GM18507 (cell line): ENCODE measurements around the gene TAF3.

Experiments used
- DNase-seq: peaks from one replicate; pipeline ENCODE4 v3.0.0; 2011; ENCODE audit warnings: low read depth; ENCODE audit not compliant: insufficient read length; ENCODE audit errors: extremely low spot score
- FAIRE-seq: peaks from 2 replicates; lab custom pipeline; 2011; peaks lifted over from hg19 to GRCh38; lab: Jason Lieb, UNC

TAF3 gene

DNA sequence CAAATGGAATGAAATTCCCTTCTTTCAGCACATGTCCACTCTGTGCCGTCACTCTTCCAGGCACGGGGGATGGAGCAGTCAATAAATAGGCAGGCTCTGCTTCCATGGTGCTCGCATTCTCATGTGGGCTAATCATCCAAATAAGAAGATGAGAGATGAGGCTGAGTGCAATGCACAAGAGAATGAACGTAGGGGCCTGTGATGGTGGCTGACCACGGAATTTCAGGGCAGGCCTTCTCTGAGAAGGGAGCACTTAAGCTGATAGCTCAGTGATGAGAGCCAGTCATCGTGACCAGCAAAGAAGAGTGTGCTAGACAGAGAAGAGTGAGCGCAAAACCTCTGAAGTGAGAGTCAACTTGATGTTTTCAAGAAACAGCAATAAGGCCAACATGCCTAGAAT lies 47.9 kb downstream of the TAF3 start:
- DNase-seq (no peak), FAIRE-seq (no peak)

DNA sequence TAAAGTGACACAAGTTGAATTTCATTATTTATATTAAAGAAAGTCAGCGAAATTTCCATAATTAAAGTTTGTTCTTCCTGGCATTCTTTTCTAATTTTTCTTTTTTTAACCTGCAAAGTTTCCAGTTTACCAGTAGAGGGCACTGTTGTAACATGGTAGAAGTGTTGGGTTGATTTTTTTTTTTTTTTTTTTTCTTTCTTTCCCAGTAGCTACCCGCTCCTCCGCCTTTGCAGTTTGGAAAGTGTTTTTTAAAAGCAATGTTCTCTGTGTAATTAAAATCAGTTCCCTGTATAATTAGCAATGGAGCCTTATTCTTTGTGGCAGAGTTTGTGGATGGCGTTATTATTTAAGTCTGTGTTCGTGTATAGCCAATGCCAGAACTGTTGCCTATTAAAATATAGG lies 53.7 kb downstream of the TAF3 start:
- FAIRE-seq (peak; percentile 47), DNase-seq (no peak)

DNA sequence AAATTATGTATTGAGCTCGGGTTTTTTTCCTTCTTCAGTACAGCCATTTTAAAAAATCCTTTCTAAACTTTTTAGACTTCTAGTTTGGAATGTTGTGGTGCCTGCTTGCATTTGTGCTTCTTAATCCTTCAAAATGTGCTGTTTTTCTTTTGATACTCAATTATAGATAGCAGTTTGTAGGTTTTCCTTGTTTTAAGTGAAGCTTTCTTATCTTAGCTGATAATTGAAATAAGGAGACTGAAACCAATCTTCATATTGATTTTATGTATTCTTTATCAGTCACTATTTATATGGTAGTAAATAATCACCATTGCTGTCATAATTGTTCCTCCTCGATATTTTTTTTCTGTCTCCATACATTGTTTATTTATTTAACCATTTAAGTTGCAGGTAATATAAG lies 56.6 kb downstream of the TAF3 start:
- FAIRE-seq (no peak), DNase-seq (no peak)

DNA sequence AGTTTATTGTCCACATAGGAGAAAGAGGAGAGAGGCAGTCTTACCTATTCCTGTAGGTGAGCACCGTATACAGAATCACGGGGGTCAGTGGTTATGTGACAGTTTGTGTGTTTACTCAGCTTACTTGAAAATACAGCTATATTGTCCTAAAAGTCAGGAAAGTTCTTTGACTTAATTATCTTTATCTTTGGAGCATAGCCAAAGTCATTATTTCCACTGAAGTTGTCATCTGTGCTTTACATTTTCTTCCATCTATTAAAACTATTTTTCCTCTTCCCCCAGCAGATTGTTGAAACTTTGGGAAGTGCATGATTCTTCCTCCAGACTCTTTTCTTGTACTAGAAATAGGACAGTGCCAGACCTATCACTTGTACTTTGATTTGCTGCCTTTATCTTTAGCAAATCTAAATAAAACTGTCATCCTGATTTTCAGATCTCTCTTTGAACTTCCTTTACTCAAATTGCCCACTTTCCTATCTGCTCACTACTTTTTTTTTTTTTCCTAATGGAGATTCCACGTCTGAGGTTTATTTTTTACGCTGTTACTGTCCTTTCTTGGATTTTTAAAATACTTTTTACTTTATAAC lies 58.3 kb downstream of the TAF3 start:
- FAIRE-seq (no peak), DNase-seq (no peak)

DNA sequence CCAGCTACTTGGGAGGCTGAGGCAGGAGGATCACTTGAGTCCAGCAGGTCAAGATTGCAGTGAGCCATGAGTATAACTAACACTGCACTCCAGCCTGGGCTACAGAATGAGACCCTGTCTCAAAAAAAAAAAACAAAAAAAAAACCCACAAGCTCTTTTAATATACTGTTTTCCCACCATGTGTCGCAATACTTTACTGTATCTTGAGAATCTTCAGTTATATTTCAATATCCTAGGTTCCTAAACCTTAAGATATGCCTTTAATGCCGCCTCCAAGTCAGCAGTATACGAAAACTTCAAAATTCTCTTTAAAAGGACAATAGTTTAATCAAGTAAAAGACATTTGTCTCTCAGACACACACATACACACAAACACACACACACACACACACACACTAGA lies 62.8 kb downstream of the TAF3 start:
- no peak for FAIRE-seq

GRCh38 chr10:7886056-7886455 lies 67.8 kb downstream of the TAF3 start:
- FAIRE-seq (no peak), DNase-seq (no peak)

More for the DNA sequence above, 62.8 kb downstream of the TAF3 start:
- no peak for DNase-seq

- FAIRE-seq (no peak), DNase-seq (no peak)
Observed at GRCh38 chr10:7887174-7887816, 69.0 kb downstream of the TAF3 start.

DNA sequence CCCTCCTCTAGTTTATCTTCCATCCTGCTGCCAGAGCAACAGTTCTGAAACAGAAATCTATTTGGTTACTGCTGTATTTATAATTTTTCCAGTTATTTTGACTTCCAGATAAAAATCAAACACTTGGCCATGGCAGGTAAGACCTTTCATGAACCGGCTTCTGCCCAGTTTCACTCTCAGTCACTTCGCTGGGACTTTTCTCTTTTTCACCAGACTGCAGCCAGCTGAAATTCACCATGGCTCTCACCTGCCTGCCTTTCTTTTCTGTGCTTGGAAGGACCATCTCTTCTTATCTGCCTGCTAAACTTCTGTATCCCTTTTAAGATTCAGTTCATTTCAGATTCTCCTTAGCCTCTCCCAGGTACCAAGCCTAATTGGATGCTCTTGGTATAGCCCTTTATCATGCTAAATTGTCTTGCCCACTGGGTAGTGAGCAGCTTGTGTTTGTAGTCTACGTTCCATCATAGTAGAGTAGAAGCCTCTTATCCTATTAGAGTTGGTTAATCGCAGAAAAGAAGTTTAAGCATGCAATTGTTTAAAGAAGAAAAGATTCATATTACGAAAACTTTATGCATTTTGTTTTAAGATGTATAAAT lies 71.7 kb downstream of the TAF3 start:
- no peak for FAIRE-seq

GRCh38 chr10:7890781-7891180 lies 72.5 kb downstream of the TAF3 start:
- FAIRE-seq (no peak), DNase-seq (no peak)

More for the DNA sequence above, 71.7 kb downstream of the TAF3 start:
- no peak for DNase-seq

GRCh38 chr10:7891634-7892033 lies 73.3 kb downstream of the TAF3 start:
- no peak for FAIRE-seq
- no peak for DNase-seq

DNA sequence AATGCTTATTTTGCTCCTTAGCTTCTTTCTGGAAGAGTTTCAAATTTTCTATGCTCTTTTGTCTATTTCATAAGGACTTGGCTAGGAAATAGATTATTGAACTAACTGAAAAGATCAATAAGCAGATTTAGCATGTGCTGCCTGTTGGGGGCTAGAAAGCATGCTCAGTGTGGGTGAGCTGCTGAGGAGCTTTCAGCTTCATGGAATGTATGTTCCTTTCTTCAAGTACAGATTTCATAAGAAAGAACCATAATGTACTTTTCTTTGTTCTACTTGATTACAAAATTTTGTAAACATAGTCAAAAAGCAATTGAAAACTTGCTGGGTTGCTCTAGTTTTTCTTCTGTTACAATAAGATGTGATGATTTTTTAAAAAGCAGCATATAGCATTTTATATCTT lies 73.8 kb downstream of the TAF3 start:
- no peak for DNase-seq
- FAIRE-seq: no peak

DNA sequence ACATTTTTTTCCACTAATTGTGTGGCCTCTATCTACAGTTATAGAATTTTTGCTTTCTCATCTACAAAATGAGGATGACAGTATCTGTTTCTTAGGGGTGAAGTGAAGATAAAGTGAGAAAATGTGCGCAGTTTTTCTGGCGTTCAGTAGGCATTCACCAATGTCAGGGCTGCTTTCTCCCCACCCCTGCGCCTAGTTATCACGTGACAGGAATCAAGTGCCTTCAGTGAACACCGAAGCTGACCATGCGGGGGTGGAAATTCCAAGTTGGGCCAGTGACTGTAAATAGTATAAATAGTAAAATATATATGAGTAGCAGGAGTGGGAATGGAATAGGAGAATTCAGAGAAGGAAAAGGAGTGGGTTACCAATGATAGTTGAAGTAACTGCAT lies 77.4 kb downstream of the TAF3 start:
- FAIRE-seq: no peak

DNA sequence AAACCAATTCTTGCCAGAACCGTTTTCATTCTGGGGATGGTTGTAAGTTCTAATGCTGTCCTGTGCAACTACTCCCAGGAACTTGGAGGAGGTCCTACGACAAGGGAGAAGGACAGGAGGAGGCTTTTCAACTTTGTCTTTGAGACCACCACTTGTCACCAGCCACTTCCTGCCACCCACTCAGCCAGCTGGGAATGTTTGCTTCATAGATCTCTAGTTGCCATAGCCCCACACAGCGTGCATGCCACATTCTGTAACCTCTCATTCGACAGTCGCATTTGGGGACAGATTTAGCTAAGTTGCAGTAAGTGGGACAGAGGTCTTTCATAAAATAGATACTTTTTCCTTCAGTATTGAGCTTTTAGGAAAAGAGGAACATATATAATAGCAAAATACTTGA lies 78.0 kb downstream of the TAF3 start:
- FAIRE-seq (no peak), DNase-seq (no peak)

More for the DNA sequence above, 77.4 kb downstream of the TAF3 start:
- DNase-seq: no peak

DNA sequence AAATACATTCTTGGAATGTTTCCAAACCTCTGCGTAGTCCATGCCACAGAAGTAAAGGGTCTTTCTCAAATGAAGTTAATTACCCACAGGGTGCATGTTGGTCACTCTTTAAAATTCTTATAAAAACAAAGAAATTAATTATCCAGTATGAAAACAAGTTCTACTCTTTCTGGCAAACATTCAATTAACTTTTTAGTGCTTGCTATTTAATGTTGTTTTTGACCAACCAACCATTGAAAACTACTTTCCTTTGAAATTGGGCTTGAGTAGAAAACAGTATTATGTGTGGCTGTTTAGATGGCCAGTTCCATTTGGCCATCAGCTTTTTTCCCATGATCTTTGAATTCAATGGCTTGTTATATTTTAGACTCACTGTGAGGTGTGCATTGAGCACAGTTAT lies 83.0 kb downstream of the TAF3 start:
- FAIRE-seq: no peak

DNA sequence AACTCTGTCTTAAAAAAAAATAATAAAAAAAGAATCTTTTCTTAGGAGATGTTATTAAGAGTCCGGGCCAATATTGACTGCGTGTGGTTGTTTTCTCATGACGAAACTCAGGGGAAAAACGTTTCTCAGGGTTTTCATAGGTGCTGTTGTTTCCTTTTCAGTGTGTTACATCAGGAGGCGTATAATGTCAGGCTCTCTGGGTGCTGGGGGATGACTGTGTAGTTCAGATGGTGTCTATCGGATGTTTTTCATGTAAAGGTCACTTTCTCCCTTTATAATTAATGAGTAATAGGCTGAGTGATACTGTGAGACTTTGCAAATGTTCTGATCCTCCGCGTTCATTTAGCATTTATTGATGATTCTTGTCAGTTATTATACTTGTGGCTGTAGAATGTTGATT lies 84.1 kb downstream of the TAF3 start:
- no peak for FAIRE-seq
- DNase-seq: no peak

More for the DNA sequence above, 83.0 kb downstream of the TAF3 start:
- DNase-seq: no peak

- DNase-seq (no peak), FAIRE-seq (no peak)
Observed at GRCh38 chr10:7903851-7904250, 85.5 kb downstream of the TAF3 start.

DNA sequence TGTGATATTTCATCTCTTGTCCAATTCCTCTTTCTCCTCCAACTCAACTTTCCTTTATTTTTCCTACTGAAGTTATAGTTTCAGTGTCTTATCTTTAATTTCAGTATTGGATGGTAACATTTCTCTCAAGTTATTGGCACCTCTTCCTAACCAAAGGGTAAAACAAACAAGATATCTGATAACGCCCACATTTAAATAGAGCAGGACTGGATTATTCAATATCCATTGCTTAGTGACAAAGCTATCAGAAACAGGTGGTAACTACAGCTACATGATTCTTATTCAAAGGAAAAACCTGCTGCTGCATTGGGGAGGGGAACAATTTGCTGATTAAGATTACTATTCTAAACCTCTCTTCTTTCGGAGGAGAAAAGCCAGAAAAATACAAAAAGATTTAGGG lies 87.8 kb downstream of the TAF3 start:
- DNase-seq (no peak), FAIRE-seq (no peak)

- DNase-seq (no peak), FAIRE-seq (no peak)
Observed at GRCh38 chr10:7908541-7909210, 90.4 kb downstream of the TAF3 start.

DNA sequence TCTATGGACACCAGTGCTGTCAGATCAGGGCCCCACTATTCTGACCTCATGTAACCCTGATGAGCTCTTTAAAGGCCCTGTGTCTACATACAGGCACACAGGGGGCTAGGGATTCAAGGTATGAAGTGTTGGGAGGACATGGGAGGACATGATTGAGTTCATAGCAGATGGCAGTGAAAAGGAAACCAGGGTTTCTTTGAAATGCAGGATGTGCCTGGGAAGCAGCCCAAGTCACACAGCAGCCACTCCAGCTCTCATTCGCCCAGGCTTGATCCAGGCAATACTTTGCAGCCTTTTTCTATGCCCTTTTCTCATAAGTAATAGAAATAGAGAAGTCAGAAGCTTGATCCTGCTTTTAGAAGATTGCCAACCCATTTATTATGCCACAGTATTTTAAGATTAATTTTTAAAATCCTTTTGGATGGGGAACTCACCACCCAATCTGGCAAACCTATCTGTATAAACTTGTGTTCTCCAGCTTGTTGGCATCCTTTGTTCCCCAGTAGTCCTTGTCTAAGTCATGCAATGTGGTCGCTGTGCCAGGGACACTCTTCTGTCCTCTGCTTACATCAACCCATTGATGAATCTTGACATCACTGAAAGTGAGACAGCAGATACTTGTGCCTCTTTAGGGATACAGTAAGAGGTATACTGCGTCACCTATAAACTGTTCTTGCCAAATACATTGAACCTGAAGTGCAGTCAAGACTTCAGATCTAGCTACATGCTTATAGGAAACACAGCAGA lies 95.0 kb downstream of the TAF3 start:
- FAIRE-seq (no peak), DNase-seq (no peak)

DNA sequence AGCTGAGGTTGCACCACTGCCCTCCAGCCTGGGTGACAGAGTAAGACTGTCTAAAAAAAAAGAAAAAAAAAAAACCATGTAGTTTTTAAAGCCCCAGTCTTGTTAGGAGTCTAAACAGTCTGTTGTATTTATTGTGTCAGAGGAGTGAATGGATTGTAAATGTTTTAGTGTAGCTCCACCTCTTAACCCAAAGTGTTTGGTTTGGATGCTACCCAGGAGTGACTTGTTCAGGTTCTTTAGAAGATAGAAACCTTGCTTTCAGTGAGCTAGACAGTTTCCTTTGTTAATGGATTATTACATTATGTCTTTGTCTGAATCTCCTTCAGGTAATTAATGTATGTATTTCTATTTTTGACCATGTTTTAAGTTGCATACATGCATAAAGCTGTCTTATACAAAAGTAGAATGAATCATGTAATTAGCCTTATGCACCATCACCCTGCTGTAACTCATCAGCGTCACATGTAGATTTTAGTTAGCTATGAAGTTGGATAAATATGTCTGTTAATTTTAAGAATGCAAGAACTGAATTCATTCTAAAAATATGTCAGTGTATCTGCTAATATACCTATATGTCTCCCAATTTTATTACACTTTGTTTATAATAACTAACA lies 97.7 kb downstream of the TAF3 start:
- DNase-seq (no peak), FAIRE-seq (no peak)
